Measurements from ENCODE around the gene CXCR4.
A peak's percentile ranks its signal among the peaks of the same experiment; 100 is the strongest.

Gene CXCR4

DNA sequence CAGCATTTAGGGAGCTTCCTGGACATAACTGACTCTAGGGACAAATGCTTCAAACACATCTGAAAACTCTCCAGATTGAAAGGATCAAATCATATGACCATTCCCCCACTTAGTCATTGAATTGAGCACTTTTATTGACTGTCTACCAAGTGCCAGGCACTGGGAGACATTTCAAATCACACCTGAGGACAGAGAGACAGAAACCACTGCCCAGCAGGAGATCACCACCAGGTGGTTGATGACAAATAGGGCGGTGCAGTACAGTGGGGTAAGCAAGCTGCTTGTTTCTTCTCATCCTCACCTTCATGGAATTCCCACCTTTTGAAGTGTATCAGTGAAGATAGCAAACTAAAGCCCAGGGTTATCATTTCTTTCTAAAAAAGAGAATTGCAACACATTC, 19.0 kb upstream of the CXCR4 start:
- Histone ChIP-seq H2AFZ (ENCODE audit: low read depth, low read length) (no peak overlapping the region), H3K4me1 (ENCODE audit: low read length) (peaks cover 78% of the 10 kb centered on the region), H3K27me3 (ENCODE audit: low read depth, low read length) (peaks cover 45% of the 10 kb centered on the region), H3K9me3 (ENCODE audit: insufficient read depth, low read length) (no peaks in the 10 kb centered on the region), H3K9ac (ENCODE audit: low read length) (peak overlapping the region; percentile 29), H3K4me3 (ENCODE audit: low read length) (peak overlapping the region; percentile 46), H3K36me3 (replicated peaks; ENCODE audit: low read depth, low read length) (no peaks in the 10 kb centered on the region), H3K79me2 (ENCODE audit: low read length) (no peaks in the 10 kb centered on the region), H3K4me2 (ENCODE audit: low read length) (peak overlapping the region; percentile 90), H3K27ac (ENCODE audit: low read length) (peak overlapping the region; percentile 87), H4K20me1 (ENCODE audit: insufficient read depth, low read length) (no peaks in the 10 kb centered on the region)
- TF ChIP-seq, protein P1, sequence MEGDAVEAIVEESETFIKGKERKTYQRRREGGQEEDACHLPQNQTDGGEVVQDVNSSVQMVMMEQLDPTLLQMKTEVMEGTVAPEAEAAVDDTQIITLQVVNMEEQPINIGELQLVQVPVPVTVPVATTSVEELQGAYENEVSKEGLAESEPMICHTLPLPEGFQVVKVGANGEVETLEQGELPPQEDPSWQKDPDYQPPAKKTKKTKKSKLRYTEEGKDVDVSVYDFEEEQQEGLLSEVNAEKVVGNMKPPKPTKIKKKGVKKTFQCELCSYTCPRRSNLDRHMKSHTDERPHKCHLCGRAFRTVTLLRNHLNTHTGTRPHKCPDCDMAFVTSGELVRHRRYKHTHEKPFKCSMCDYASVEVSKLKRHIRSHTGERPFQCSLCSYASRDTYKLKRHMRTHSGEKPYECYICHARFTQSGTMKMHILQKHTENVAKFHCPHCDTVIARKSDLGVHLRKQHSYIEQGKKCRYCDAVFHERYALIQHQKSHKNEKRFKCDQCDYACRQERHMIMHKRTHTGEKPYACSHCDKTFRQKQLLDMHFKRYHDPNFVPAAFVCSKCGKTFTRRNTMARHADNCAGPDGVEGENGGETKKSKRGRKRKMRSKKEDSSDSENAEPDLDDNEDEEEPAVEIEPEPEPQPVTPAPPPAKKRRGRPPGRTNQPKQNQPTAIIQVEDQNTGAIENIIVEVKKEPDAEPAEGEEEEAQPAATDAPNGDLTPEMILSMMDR (IDR thresholded peaks at IDR 0.05; ENCODE audit: low read depth, low read length), result no peak
- TF ChIP-seq EZH2phosphoT487 (IDR thresholded peaks at IDR 0.05; ENCODE audit: low read depth), result no peak

DNA sequence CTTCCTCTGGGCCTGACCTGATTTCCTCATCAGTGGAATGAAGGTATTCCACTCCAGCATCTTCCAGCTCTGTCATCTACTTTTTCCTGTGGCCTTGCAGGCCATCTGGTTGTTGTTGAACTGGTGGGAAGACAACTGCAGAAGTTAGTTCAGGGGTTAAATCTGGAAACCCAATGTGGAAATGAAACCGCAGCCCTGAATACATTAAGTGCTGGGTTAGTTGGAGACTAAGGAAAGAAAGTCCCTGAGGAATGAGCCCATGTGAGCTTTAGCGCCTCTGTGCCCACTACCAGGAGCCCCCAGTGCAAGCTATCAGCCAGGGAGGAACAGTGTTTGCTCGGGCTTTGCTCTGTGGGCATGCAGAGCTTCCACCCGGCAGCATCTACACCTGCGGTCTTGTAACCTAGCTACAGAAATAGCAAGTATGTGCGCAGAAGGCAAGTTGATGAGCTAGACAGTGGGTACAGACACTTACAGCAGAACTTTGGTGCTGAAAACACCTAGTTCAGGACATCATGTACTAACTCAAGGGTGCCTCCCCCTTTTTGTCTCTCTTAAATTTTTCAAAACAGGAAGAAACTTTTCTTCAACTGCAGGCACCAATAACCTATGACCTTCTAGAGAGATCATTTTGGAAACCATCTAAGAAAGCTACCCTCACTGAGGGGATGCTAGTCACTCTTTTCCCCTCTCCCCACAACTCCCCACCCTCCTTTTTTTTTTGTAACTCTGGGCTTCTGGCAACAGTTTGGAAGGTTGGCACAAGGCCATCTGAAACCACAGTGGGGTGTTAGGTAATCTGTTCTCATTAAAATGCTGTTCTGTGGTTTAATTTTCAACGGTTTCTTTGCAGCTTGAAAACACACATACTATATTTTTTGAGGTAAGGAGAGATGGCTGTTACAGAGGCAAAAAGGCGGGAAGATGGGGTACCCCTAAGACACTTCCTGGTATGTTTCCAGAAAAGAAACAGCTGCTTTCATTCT, 18.3 kb upstream of the CXCR4 start:
- Histone ChIP-seq H3K4me2 (ENCODE audit: low read length) (peak overlapping the region; percentile 90), H3K36me3 (replicated peaks; ENCODE audit: low read depth, low read length) (no peaks in the 10 kb centered on the region), H3K4me1 (ENCODE audit: low read length) (peaks cover 85% of the 10 kb centered on the region), H3K79me2 (ENCODE audit: low read length) (no peaks in the 10 kb centered on the region), H4K20me1 (ENCODE audit: insufficient read depth, low read length) (no peaks in the 10 kb centered on the region), H3K9me3 (ENCODE audit: insufficient read depth, low read length) (no peaks in the 10 kb centered on the region), H3K9ac (ENCODE audit: low read length) (peak overlapping the region; percentile 29), H3K27ac (ENCODE audit: low read length) (peak overlapping the region; percentile 87), H3K27me3 (ENCODE audit: low read depth, low read length) (peaks cover 37% of the 10 kb centered on the region), H3K4me3 (ENCODE audit: low read length) (peak overlapping the region; percentile 46), H2AFZ (ENCODE audit: low read depth, low read length) (no peak overlapping the region)
- TF ChIP-seq, protein P1 (IDR thresholded peaks at IDR 0.05; ENCODE audit: low read depth, low read length), result no peak
- no peak for TF ChIP-seq EZH2phosphoT487 (IDR thresholded peaks at IDR 0.05; ENCODE audit: low read depth)

DNA sequence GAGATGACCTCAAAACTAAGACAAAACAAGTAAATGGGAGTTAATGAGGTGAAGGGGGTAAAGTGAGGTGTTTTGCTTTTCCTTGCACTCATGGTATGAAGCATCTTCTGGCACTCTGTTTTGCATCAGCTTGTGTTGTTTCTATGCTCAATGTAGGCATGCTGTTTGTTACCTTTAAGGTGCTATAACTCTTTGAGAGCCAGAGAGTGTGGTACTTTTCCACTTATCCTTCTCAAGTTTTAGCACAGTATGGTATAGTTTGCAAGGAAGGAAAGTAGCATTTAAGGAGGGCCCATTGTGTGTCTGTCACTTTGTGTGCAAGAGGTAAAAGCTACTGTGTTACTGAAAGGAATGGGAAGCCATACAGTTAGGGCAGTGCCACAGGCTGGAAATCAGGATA, 17.5 kb upstream of the CXCR4 start:
- H3K9ac ChIP-seq (ENCODE audit: low read length), result no peak overlapping the region
- peaks cover 89% of the 10 kb centered on the region for H3K4me1 ChIP-seq (ENCODE audit: low read length)
- H3K27ac ChIP-seq (ENCODE audit: low read length), result peak overlapping the region; percentile 87
- peak overlapping the region; percentile 46; the same call in 1 of the 2 replicates for H3K4me3 ChIP-seq (ENCODE audit: low read length)
- H3K79me2 ChIP-seq (ENCODE audit: low read length), result no peaks in the 10 kb centered on the region
- TF ChIP-seq, protein P1 (IDR thresholded peaks at IDR 0.05; ENCODE audit: low read depth, low read length), result no peak
- no peak for TF ChIP-seq EZH2phosphoT487 (IDR thresholded peaks at IDR 0.05; ENCODE audit: low read depth)
- H3K36me3 ChIP-seq (replicated peaks; ENCODE audit: low read depth, low read length), result no peaks in the 10 kb centered on the region
- peaks cover 36% of the 10 kb centered on the region for H3K27me3 ChIP-seq (ENCODE audit: low read depth, low read length)
- peak overlapping the region; percentile 90 for H3K4me2 ChIP-seq (ENCODE audit: low read length)
- no peaks in the 10 kb centered on the region for H4K20me1 ChIP-seq (ENCODE audit: insufficient read depth, low read length)
- no peak overlapping the region for H2AFZ ChIP-seq (ENCODE audit: low read depth, low read length)
- H3K9me3 ChIP-seq (ENCODE audit: insufficient read depth, low read length), result no peaks in the 10 kb centered on the region

DNA sequence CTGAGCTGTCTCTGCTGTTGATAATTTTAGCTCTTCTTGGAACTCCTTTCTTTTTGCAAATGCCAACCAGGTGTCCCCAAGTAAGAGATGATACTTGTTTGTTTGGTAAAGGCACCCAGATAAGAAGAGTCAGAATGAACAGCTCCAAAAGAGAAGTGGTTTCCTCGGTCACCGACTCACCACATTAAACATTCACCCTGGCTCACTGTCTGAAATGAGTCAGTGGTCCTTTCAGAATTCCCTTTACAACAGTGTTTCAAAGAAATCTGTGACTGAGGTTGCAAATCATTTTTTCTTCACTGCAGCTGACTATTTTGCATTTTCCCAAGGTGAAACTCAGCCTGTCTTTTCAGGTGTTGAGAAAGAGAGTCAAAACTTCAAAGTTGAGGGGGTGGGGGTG, 16.2 kb upstream of the CXCR4 start:
- TF ChIP-seq, protein P1 (IDR thresholded peaks at IDR 0.05; ENCODE audit: low read depth, low read length), result no peak
- peak; percentile 83; the same call in 1 of the 2 replicates for TF ChIP-seq EZH2phosphoT487 (IDR thresholded peaks at IDR 0.05; ENCODE audit: low read depth)
- Histone ChIP-seq H3K79me2 (ENCODE audit: low read length) (no peaks in the 10 kb centered on the region), H3K4me3 (ENCODE audit: low read length) (peak overlapping the region; percentile 69), H3K36me3 (replicated peaks; ENCODE audit: low read depth, low read length) (no peaks in the 10 kb centered on the region), H3K9me3 (ENCODE audit: insufficient read depth, low read length) (no peaks in the 10 kb centered on the region), H3K27ac (ENCODE audit: low read length) (peak overlapping the region; percentile 73), H2AFZ (ENCODE audit: low read depth, low read length) (no peak overlapping the region), H3K4me1 (ENCODE audit: low read length) (peaks cover 75% of the 10 kb centered on the region), H4K20me1 (ENCODE audit: insufficient read depth, low read length) (no peaks in the 10 kb centered on the region), H3K4me2 (ENCODE audit: low read length) (peak overlapping the region; percentile 90), H3K27me3 (ENCODE audit: low read depth, low read length) (peaks cover 41% of the 10 kb centered on the region), H3K9ac (ENCODE audit: low read length) (peak overlapping the region; percentile 54; the same call in 1 of the 2 replicates)

Data from OCI-LY3 (cell line).